Neural cell (in vitro differentiated cells): Measurements from ENCODE around the gene GCNT4. TPM values are rescaled to one million over a fixed set of nuclear protein-coding genes. Genes with fewer than 3 reads are reported as not detected.

Experiments used
- H2AFZ ChIP-seq: fragments of 200-600, 300-800 bp; sonication (generic), shearing (Covaris generic); 2 replicates; pipeline ENCODE4 v1.6.0; 2014; ENCODE audit warnings: low read depth, mild to moderate bottlenecking, antibody characterized with exemption, low read length, moderate library complexity
- H3F3A ChIP-seq: fragments of 200-600 bp; shearing (Covaris generic); 2 replicates; pipeline ENCODE4 v1.6.1; 2016; ENCODE audit warnings: mild to moderate bottlenecking, moderate library complexity, mixed read lengths, antibody characterized with exemption, low read length; ENCODE audit not compliant: insufficient read depth, poor library complexity, severe bottlenecking
- H3K27ac ChIP-seq: fragments of 200-600, 300-800 bp; sonication (generic), shearing (Covaris generic); 2 replicates; pipeline ENCODE4 v1.5.1; 2014; ENCODE audit warnings: mild to moderate bottlenecking, low read length, moderate library complexity
- H3K27me3 ChIP-seq: fragments of 300-800, 200-600 bp; sonication (generic), shearing (Covaris generic); 2 replicates; pipeline ENCODE4 v1.6.0; 2014; ENCODE audit warnings: mild to moderate bottlenecking, low read depth, low read length, moderate library complexity; ENCODE audit not compliant: insufficient read depth
- H3K36me3 ChIP-seq: fragments of 300-800, 200-600 bp; sonication (generic), shearing (Covaris generic); 2 replicates; pipeline ENCODE4 v1.5.1; 2014; ENCODE audit warnings: mild to moderate bottlenecking, antibody characterized with exemption, low read length, moderate library complexity; ENCODE audit not compliant: insufficient read depth
- H3K4me2 ChIP-seq: fragments of 300-800, 200-600 bp; sonication (generic), shearing (Covaris generic); 2 replicates; pipeline ENCODE4 v1.6.0; 2014; ENCODE audit warnings: mild to moderate bottlenecking, low read length
- H3K4me3 ChIP-seq: fragments of 300-800, 200-600 bp; sonication (generic), shearing (Covaris generic); 2 replicates; pipeline ENCODE4 v1.5.1; 2014; ENCODE audit warnings: mild to moderate bottlenecking, low read length, moderate library complexity
- H3K79me2 ChIP-seq: fragments of 200-600 bp; shearing (Covaris generic); replicated peaks from 2 replicates; pipeline ENCODE4 v1.6.0; 2014; ENCODE audit warnings: mild to moderate bottlenecking, low read length, moderate library complexity; ENCODE audit not compliant: insufficient read depth
- H3K9ac ChIP-seq: fragments of 300-800, 200-600 bp; sonication (generic), shearing (Covaris generic); 2 replicates; pipeline ENCODE4 v1.6.1; 2016; ENCODE audit warnings: mild to moderate bottlenecking, low read length, mixed read lengths
- H3K9me2 ChIP-seq: fragments of 200-600 bp; shearing (Covaris generic); 2 replicates; pipeline ENCODE4 v1.6.1; 2016; ENCODE audit warnings: mild to moderate bottlenecking, low read length, mixed read lengths; ENCODE audit not compliant: insufficient read depth
- H3K9me3 ChIP-seq: fragments of 200-600, 300-800 bp; sonication (generic), shearing (Covaris generic); 2 replicates; pipeline ENCODE4 v1.6.1; 2016; ENCODE audit warnings: mild to moderate bottlenecking, mixed run types, low read length, moderate library complexity, mixed read lengths
- H4K20me1 ChIP-seq: fragments of 200-600 bp; shearing (Covaris generic); 2 replicates; pipeline ENCODE4 v1.6.1; 2016; ENCODE audit warnings: mild to moderate bottlenecking, mixed run types; ENCODE audit not compliant: insufficient read depth
- EP300 ChIP-seq: fragments of 450-650 bp; conservative IDR thresholded peaks from 2 replicates; pipeline ENCODE4 v1.6.1; 2014; ENCODE audit warnings: antibody characterized with exemption, mild to moderate bottlenecking, moderate library complexity; ENCODE audit not compliant: poor library complexity, severe bottlenecking
- EZH2 ChIP-seq: fragments of 200-600, 300-800 bp; shearing (Covaris generic), sonication (generic); IDR thresholded peaks from 2 replicates; pipeline ENCODE4 v1.6.1; 2014; ENCODE audit warnings: antibody characterized with exemption, low read length, borderline replicate concordance, mild to moderate bottlenecking; ENCODE audit not compliant: insufficient read depth, poor library complexity, severe bottlenecking
- MXI1 ChIP-seq: fragments of 450-650 bp; conservative IDR thresholded peaks from 2 replicates; pipeline ENCODE4 v1.6.1; 2014; ENCODE audit warnings: antibody characterized with exemption, mild to moderate bottlenecking; ENCODE audit not compliant: poor library complexity, severe bottlenecking
- POLR2AphosphoS5 ChIP-seq: IDR thresholded peaks from 2 replicates; pipeline ENCODE4 v1.6.1; 2012
- RAD21 ChIP-seq: fragments of 450-650 bp; conservative IDR thresholded peaks from 2 replicates; pipeline ENCODE4 v1.6.1; 2014; ENCODE audit warnings: antibody characterized with exemption, mild to moderate bottlenecking, moderate library complexity
- SMC3 ChIP-seq: fragments of 450-650 bp; conservative IDR thresholded peaks from 2 replicates; pipeline ENCODE4 v1.6.1; 2014; ENCODE audit warnings: antibody characterized with exemption, mild to moderate bottlenecking, moderate library complexity; ENCODE audit not compliant: poor library complexity
- TAF1 ChIP-seq: IDR thresholded peaks from 2 replicates; pipeline ENCODE4 v1.6.1; 2012; ENCODE audit warnings: low read depth
- polyA plus RNA-seq: library from polyadenylated mRNA; depleted of rRNA; stranded (reverse); fragments of >200 nt; gene quantifications from 2 replicates; pipeline ENCODE4 v1.2.3, GENCODE V29; 2014
- TF ChIP-seq, protein P1 (sequence below): IDR thresholded peaks from 2 replicates; pipeline ENCODE4 v1.6.1; 2012; ENCODE audit warnings: borderline replicate concordance
- TF ChIP-seq, protein P2 (sequence below): fragments of 450-650 bp; IDR thresholded peaks from 2 replicates; pipeline ENCODE4 v1.5.1; 2014; ENCODE audit warnings: antibody characterized with exemption, mild to moderate bottlenecking, moderate library complexity; ENCODE audit not compliant: poor library complexity, severe bottlenecking

Gene GCNT4
- polyA plus RNA-seq, 1 donor from 2014 or later: not detected

DNA sequence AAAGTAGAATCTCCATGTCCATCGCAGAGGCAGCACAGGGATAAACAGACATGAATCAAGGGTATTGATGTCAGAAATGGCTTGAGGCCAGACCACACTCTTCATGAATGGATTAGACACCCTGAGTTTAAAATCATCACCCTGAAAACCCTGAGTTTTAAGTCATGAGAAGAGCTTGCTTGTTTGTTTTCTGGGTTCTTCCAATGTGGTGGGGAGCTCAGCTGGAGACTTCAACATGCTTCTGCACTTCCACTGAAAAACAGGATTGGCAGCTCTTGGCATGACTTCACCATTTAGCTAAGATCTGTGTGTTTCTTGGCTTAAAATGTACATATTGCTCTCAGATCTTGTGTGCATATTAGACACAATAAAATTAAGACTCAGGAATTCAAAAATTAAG is 9.8 kb downstream of the GCNT4 start:
- H3K4me3 ChIP-seq: no peak overlapping the region

DNA sequence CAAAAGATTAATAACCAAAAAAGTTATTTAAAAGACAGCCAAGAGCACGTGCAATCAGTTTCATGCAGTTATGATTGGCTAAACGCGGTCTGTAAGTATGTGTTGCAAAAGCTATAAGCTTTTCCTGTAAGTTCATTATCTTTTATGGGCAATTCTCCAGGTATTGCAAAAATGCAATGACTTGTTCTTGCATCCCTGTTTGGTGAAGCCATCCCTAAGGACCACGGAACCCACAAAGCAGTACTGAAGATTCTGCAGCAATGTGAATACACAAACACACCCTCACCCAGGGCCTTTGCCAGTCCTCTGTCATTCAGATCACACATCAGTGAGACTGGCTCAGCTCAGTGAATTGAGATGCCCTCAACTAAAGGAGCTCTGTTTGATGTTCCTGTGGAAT is 11.4 kb downstream of the GCNT4 start:
- H3K27me3 ChIP-seq: no peaks in the 10 kb centered on the region
- no peaks in the 10 kb centered on the region for H3K36me3 ChIP-seq
- no peak overlapping the region for H3K27ac ChIP-seq
- H3K4me2 ChIP-seq: no peak overlapping the region
- no peaks in the 10 kb centered on the region for H3F3A ChIP-seq
- no peaks in the 10 kb centered on the region for H3K9me2 ChIP-seq
- no peak for TF ChIP-seq MXI1
- TF ChIP-seq SMC3: no peak
- TF ChIP-seq EP300: no peak
- TF ChIP-seq TAF1: no peak
- TF ChIP-seq, protein P1, sequence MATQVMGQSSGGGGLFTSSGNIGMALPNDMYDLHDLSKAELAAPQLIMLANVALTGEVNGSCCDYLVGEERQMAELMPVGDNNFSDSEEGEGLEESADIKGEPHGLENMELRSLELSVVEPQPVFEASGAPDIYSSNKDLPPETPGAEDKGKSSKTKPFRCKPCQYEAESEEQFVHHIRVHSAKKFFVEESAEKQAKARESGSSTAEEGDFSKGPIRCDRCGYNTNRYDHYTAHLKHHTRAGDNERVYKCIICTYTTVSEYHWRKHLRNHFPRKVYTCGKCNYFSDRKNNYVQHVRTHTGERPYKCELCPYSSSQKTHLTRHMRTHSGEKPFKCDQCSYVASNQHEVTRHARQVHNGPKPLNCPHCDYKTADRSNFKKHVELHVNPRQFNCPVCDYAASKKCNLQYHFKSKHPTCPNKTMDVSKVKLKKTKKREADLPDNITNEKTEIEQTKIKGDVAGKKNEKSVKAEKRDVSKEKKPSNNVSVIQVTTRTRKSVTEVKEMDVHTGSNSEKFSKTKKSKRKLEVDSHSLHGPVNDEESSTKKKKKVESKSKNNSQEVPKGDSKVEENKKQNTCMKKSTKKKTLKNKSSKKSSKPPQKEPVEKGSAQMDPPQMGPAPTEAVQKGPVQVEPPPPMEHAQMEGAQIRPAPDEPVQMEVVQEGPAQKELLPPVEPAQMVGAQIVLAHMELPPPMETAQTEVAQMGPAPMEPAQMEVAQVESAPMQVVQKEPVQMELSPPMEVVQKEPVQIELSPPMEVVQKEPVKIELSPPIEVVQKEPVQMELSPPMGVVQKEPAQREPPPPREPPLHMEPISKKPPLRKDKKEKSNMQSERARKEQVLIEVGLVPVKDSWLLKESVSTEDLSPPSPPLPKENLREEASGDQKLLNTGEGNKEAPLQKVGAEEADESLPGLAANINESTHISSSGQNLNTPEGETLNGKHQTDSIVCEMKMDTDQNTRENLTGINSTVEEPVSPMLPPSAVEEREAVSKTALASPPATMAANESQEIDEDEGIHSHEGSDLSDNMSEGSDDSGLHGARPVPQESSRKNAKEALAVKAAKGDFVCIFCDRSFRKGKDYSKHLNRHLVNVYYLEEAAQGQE: no peak
- no peak for TF ChIP-seq EZH2
- TF ChIP-seq POLR2AphosphoS5: no peak
- TF ChIP-seq, protein P2, sequence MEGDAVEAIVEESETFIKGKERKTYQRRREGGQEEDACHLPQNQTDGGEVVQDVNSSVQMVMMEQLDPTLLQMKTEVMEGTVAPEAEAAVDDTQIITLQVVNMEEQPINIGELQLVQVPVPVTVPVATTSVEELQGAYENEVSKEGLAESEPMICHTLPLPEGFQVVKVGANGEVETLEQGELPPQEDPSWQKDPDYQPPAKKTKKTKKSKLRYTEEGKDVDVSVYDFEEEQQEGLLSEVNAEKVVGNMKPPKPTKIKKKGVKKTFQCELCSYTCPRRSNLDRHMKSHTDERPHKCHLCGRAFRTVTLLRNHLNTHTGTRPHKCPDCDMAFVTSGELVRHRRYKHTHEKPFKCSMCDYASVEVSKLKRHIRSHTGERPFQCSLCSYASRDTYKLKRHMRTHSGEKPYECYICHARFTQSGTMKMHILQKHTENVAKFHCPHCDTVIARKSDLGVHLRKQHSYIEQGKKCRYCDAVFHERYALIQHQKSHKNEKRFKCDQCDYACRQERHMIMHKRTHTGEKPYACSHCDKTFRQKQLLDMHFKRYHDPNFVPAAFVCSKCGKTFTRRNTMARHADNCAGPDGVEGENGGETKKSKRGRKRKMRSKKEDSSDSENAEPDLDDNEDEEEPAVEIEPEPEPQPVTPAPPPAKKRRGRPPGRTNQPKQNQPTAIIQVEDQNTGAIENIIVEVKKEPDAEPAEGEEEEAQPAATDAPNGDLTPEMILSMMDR: no peak
- TF ChIP-seq RAD21: no peak
- H3K9ac ChIP-seq: no peak overlapping the region
- H3K79me2 ChIP-seq: no peaks in the 10 kb centered on the region
- no peak overlapping the region for H2AFZ ChIP-seq
- H3K9me3 ChIP-seq: no peaks in the 10 kb centered on the region
- H4K20me1 ChIP-seq: no peaks in the 10 kb centered on the region
- H3K4me3 ChIP-seq: no peak overlapping the region

More for the DNA sequence above, 9.8 kb downstream of the GCNT4 start:
- H3K36me3 ChIP-seq: no peaks in the 10 kb centered on the region
- H3K79me2 ChIP-seq: no peaks in the 10 kb centered on the region
- no peak overlapping the region for H3K9ac ChIP-seq
- H4K20me1 ChIP-seq: no peaks in the 10 kb centered on the region
- no peak overlapping the region for H3K27ac ChIP-seq
- TF ChIP-seq SMC3 (no peak), RAD21 (no peak), TAF1 (no peak), MXI1 (no peak), POLR2AphosphoS5 (no peak), EZH2 (no peak), EP300 (no peak)
- TF ChIP-seq, protein P2: no peak
- TF ChIP-seq, protein P1: no peak
- H2AFZ ChIP-seq: no peak overlapping the region
- H3K4me2 ChIP-seq: no peak overlapping the region
- no peaks in the 10 kb centered on the region for H3K9me3 ChIP-seq
- H3K9me2 ChIP-seq: no peaks in the 10 kb centered on the region
- no peaks in the 10 kb centered on the region for H3K27me3 ChIP-seq
- H3F3A ChIP-seq: no peaks in the 10 kb centered on the region
